ENCODE results near the gene OR4K13. TPM values are rescaled to one million over a fixed set of nuclear protein-coding genes. Genes with fewer than 3 reads are reported as not detected.

OR4K13 gene
- polyA plus RNA-seq (2012; ENCODE audit: missing spikeins): not detected

GRCh38 chr14:20035938-20036337 is at the start of gene OR4K13:
OR4K13 (minus strand) TSS chr14:20036038; CDS start chr14:20034758, 1,280 bp downstream.
- DNase-seq (ENCODE audit: insufficient read length): no peak
- TF ChIP-seq POLR2A (IDR thresholded peaks at IDR 0.05; ENCODE audit: low read depth, low read length): no peak
- no peak for TF ChIP-seq POLR2AphosphoS5 (IDR thresholded peaks at IDR 0.05; ENCODE audit: low read depth, low read length)
- no peak for TF ChIP-seq TAF1 (IDR thresholded peaks at IDR 0.05; ENCODE audit: borderline replicate concordance, low read depth, low read length)
- FAIRE-seq: no peak

- DNase-seq (ENCODE audit: insufficient read length): no peak
- no peak for FAIRE-seq
These were observed 23.9 kb upstream of the OR4K13 start, which contains the start of gene OR4L1 for GRCh38 chr14:20059745-20060144. OR4L1 (plus strand) TSS chr14:20060045; CDS start chr14:20060045, 0 bp downstream.

GRCh38 chr14:20048202-20048601 is 12.4 kb upstream of the OR4K13 start:
- no peak for DNase-seq (ENCODE audit: insufficient read length)
- FAIRE-seq: no peak
- TF ChIP-seq POLR2A (IDR thresholded peaks at IDR 0.05; ENCODE audit: low read depth, low read length): no peak
- TF ChIP-seq TAF1 (IDR thresholded peaks at IDR 0.05; ENCODE audit: borderline replicate concordance, low read depth, low read length): no peak
- no peak for TF ChIP-seq POLR2AphosphoS5 (IDR thresholded peaks at IDR 0.05; ENCODE audit: low read depth, low read length)

More at GRCh38 chr14:20059745-20060144, 23.9 kb upstream of the OR4K13 start, which contains the start of gene OR4L1:
- no peak for TF ChIP-seq POLR2A (IDR thresholded peaks at IDR 0.05; ENCODE audit: low read depth, low read length)
- no peak for TF ChIP-seq TAF1 (IDR thresholded peaks at IDR 0.05; ENCODE audit: borderline replicate concordance, low read depth, low read length)
- TF ChIP-seq POLR2AphosphoS5 (IDR thresholded peaks at IDR 0.05; ENCODE audit: low read depth, low read length): no peak

- DNase-seq (ENCODE audit: insufficient read length) (no peak), FAIRE-seq (no peak)
- no peak for TF ChIP-seq TAF1 (IDR thresholded peaks at IDR 0.05; ENCODE audit: borderline replicate concordance, low read depth, low read length)
- TF ChIP-seq POLR2AphosphoS5 (IDR thresholded peaks at IDR 0.05; ENCODE audit: low read depth, low read length): no peak
- no peak for TF ChIP-seq POLR2A (IDR thresholded peaks at IDR 0.05; ENCODE audit: low read depth, low read length)
These were observed 8.4 kb upstream of the OR4K13 start for GRCh38 chr14:20044243-20044642.

GRCh38 chr14:20035449-20035848 is 389 bp downstream of the OR4K13 start:
- DNase-seq (ENCODE audit: insufficient read length): no peak
- no peak for FAIRE-seq
- TF ChIP-seq TAF1 (IDR thresholded peaks at IDR 0.05; ENCODE audit: borderline replicate concordance, low read depth, low read length): no peak
- TF ChIP-seq POLR2A (IDR thresholded peaks at IDR 0.05; ENCODE audit: low read depth, low read length): no peak
- no peak for TF ChIP-seq POLR2AphosphoS5 (IDR thresholded peaks at IDR 0.05; ENCODE audit: low read depth, low read length)

GRCh38 chr14:20031058-20031457 is 4.8 kb downstream of the OR4K13 start:
- DNase-seq (ENCODE audit: insufficient read length) (no peak), FAIRE-seq (no peak)
- TF ChIP-seq POLR2AphosphoS5 (IDR thresholded peaks at IDR 0.05; ENCODE audit: low read depth, low read length): no peak
- TF ChIP-seq TAF1 (IDR thresholded peaks at IDR 0.05; ENCODE audit: borderline replicate concordance, low read depth, low read length): no peak
- no peak for TF ChIP-seq POLR2A (IDR thresholded peaks at IDR 0.05; ENCODE audit: low read depth, low read length)

- FAIRE-seq: no peak
- TF ChIP-seq TAF1 (IDR thresholded peaks at IDR 0.05; ENCODE audit: borderline replicate concordance, low read depth, low read length): no peak
- TF ChIP-seq POLR2A (IDR thresholded peaks at IDR 0.05; ENCODE audit: low read depth, low read length): no peak
- TF ChIP-seq POLR2AphosphoS5 (IDR thresholded peaks at IDR 0.05; ENCODE audit: low read depth, low read length): no peak
- no peak for DNase-seq (ENCODE audit: insufficient read length)
These were observed 16.5 kb downstream of the OR4K13 start, which contains the start of gene OR4K14 for GRCh38 chr14:20019257-20019865. OR4K14 (minus strand) TSS chr14:20019307; CDS start chr14:20015193, 4,114 bp downstream.

GRCh38 chr14:20008156-20008555 is 27.7 kb downstream of the OR4K13 start:
- no peak for TF ChIP-seq TAF1 (IDR thresholded peaks at IDR 0.05; ENCODE audit: borderline replicate concordance, low read depth, low read length)
- TF ChIP-seq POLR2A (IDR thresholded peaks at IDR 0.05; ENCODE audit: low read depth, low read length): no peak
- TF ChIP-seq POLR2AphosphoS5 (IDR thresholded peaks at IDR 0.05; ENCODE audit: low read depth, low read length): no peak
- DNase-seq (ENCODE audit: insufficient read length): no peak
- FAIRE-seq: no peak

- TF ChIP-seq TAF1 (IDR thresholded peaks at IDR 0.05; ENCODE audit: borderline replicate concordance, low read depth, low read length) (no peak), POLR2AphosphoS5 (IDR thresholded peaks at IDR 0.05; ENCODE audit: low read depth, low read length) (no peak), POLR2A (IDR thresholded peaks at IDR 0.05; ENCODE audit: low read depth, low read length) (no peak)
- no peak for DNase-seq (ENCODE audit: insufficient read length)
- no peak for FAIRE-seq
These were observed 33.5 kb downstream of the OR4K13 start for GRCh38 chr14:20002319-20002718.

- FAIRE-seq (no peak), DNase-seq (ENCODE audit: insufficient read length) (no peak)
- TF ChIP-seq POLR2AphosphoS5 (IDR thresholded peaks at IDR 0.05; ENCODE audit: low read depth, low read length) (no peak), TAF1 (IDR thresholded peaks at IDR 0.05; ENCODE audit: borderline replicate concordance, low read depth, low read length) (no peak), POLR2A (IDR thresholded peaks at IDR 0.05; ENCODE audit: low read depth, low read length) (no peak)
These were observed 34.0 kb downstream of the OR4K13 start, which contains the start of gene OR4Q2 for GRCh38 chr14:20001863-20002262. OR4Q2 (plus strand) TSS chr14:20002163.

- FAIRE-seq (no peak), DNase-seq (ENCODE audit: insufficient read length) (no peak)
- TF ChIP-seq TAF1 (IDR thresholded peaks at IDR 0.05; ENCODE audit: borderline replicate concordance, low read depth, low read length) (no peak), POLR2AphosphoS5 (IDR thresholded peaks at IDR 0.05; ENCODE audit: low read depth, low read length) (no peak)
These were observed 42.4 kb downstream of the OR4K13 start for GRCh38 chr14:19993438-19993837.

All from GM12892 (cell line).